HAP-1 (cell line): ENCODE results near the gene COL9A2.

ENCODE experiments used
- DNase-seq, 2 experiments: peaks; one replicate each; pipeline ENCODE4 v3.0.0-alpha.2; 2016 to 2020; ENCODE audit warnings: low spot score in 2 of 2
- H3K27me3 ChIP-seq: fragments of 250-450 bp; sonication (Bioruptor Pico); 2 replicates; pipeline ENCODE4 v1.5.1; 2020; ENCODE audit warnings: low read depth, mild to moderate bottlenecking, moderate library complexity
- H3K36me3 ChIP-seq: fragments of 250-450 bp; sonication (Bioruptor Pico); replicated peaks from 2 replicates; pipeline ENCODE4 v1.5.1; 2020; ENCODE audit warnings: mild to moderate bottlenecking
- H3K4me1 ChIP-seq: fragments of 250-450 bp; sonication (Bioruptor Pico); 2 replicates; pipeline ENCODE4 v1.5.1; 2020; ENCODE audit warnings: mild to moderate bottlenecking
- H3K4me3 ChIP-seq: fragments of 250-450 bp; sonication (Bioruptor Pico); 2 replicates; pipeline ENCODE4 v1.5.1; 2020; ENCODE audit warnings: mild to moderate bottlenecking, moderate library complexity
- H3K9me3 ChIP-seq: fragments of 250-450 bp; sonication (Bioruptor Pico); 2 replicates; pipeline ENCODE4 v1.5.1; 2020; ENCODE audit warnings: mild to moderate bottlenecking, moderate library complexity
- in situ Hi-C: fragments of 300-500 bp; cut with MboI; formaldehyde crosslinking; loops from 3 replicates; pipeline ENCODE4 v1.14.3; 2020; ENCODE audit warnings: low sequenced_read_pairs, inconsistent platforms, mixed read lengths

The COL9A2 gene

DNA sequence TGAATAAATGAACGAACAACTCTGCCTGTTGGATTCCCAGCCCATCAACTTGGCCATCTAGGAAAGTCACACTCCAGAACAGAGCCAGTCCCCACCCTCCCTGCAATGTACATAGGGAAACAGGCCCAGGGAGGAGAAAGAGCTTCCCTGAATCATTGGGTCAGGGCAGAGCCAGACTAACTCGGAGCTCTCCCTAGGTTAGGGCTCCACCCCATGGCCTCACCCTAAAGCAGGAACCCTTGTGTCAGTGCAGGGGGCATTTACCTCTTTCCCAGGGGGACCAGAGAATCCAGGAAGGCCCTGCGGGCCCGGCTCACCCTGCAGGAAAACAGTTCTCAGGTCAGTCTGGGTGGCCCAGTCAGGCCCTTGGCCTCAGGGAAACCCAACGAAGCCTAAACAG lies 11.6 kb downstream of the COL9A2 start:
- DNase-seq: no peak
- no peaks in the 10 kb centered on the region for H3K36me3 ChIP-seq
- no peak overlapping the region for H3K4me3 ChIP-seq
- H3K4me1 ChIP-seq: no peaks in the 10 kb centered on the region
- in situ Hi-C loops: no loop called here
- no peaks in the 10 kb centered on the region for H3K9me3 ChIP-seq
- H3K27me3 ChIP-seq: no peaks in the 10 kb centered on the region

DNA sequence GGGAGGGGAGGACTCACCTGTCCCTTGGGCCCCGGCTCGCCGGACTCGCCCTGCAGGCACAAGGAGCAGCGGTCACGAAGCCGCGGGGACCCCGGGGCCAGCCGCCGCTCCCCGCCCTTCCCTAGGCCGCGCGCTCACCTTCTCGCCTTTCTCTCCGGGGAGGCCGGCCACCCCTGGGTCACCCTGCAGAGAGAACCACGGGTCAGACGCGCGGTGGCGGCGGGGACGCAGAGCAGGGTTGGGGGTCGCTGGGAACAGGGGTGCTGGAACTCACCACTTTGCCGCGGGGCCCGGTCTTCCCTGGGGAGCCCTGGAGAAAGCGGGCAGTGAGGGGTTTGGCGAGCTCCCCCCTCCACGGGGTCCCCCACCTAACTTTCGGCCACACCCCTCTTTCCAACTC lies 13.3 kb downstream of the COL9A2 start:
- Histone ChIP-seq H3K36me3 (no peaks in the 10 kb centered on the region), H3K27me3 (no peaks in the 10 kb centered on the region), H3K4me3 (no peak overlapping the region), H3K4me1 (no peaks in the 10 kb centered on the region), H3K9me3 (no peaks in the 10 kb centered on the region)
- in situ Hi-C loops: no loop called here
- DNase-seq: no peak

DNA sequence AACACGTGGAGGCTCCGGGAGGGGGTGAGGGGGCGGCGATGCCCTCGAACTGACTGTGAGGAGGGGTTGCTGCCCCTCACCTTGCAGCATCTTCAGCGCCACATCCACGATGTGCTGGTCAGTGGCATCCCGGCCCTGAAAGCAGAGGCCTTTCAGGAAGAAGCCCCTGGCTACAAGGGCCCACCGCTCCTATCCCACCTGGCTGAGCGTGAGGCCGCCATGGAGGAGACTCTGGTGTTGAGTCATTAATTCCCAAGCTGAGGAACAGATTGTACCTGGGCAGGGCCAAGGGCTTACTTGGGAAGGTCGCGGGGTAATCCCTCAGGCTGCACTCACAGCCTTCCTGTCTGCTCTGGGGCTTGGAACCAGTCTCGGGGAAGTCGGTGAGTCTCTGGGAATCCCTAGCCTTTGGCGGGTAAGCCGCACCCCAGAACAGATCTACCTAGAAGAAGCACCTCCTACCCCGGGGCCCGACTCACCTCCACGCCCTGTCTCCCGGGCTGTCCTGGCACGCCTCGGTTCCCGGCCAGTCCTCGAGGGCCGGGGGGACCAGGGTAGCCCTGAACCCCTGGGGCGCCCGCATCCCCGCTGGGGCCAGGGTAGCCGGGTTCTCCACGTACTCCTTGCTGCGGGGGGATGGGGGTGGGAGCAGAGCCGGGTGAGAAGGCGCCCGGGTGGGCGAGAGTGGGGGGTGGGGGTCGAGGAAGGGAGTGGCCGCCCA lies 13.9 kb downstream of the COL9A2 start:
- H3K9me3 ChIP-seq: no peaks in the 10 kb centered on the region
- no peak for DNase-seq
- in situ Hi-C loops: no loop called here
- H3K4me3 ChIP-seq: no peak overlapping the region
- H3K27me3 ChIP-seq: no peaks in the 10 kb centered on the region
- H3K4me1 ChIP-seq: no peaks in the 10 kb centered on the region
- no peaks in the 10 kb centered on the region for H3K36me3 ChIP-seq

DNA sequence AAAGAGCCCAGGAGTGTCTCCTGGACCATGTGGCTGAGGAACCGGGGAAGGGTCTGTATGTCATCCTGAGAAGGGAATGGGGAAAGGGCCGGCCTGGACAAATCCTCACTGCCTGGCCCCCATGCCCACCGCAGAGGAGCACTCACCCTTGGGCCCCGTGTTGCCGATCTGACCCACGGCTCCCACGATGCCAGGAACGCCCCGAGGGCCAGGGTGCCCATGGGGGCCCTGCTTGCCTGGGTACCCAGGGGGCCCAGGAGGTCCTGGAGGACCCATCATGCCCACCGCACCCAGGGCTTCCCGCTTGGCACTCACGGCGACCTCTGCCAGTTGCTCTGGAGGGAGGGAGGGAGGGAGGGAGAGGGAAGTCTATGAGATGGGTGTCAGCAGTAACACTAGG lies 14.6 kb downstream of the COL9A2 start:
- Histone ChIP-seq H3K36me3 (no peaks in the 10 kb centered on the region), H3K9me3 (no peaks in the 10 kb centered on the region), H3K4me3 (no peak overlapping the region), H3K4me1 (no peaks in the 10 kb centered on the region), H3K27me3 (no peaks in the 10 kb centered on the region)
- DNase-seq: no peak
- in situ Hi-C loops: no loop called here

DNA sequence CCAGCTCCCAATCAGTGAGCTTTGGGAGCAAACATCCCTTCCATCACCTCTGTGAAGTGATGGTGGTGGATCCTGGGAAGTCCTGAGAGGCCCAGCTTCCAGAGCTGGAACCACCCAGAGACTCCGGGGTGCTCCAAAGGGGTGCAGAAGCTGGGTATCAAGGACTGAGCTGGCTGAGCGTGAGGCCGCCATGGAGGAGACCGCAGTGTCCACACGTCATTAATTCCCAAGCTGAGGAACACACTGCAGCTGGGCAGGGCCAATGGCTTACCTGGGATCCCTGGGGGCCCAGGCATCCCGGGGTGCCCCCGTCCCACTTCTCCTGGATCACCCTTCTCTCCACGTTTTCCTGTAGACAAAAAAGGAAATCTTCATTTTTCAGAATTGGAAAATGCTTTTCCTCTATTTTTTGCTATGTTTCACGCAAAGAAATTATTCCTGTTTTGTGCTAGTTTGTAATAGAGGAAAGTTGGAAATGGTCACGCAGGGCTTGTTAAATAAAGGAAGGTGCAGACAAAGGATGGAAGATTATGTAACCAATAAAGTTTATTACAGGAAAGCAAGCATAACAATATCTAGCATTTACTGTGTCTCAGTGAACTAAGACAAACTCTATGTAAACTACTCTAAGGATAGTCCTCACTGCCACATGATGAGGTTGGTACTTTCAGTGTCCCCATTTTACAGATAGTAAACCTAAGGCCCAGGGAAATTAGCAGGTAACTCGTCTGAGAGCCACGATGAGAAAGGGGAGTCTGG lies 15.4 kb downstream of the COL9A2 start:
- in situ Hi-C loops: no loop called here
- no peak overlapping the region for H3K4me3 ChIP-seq
- no peak for DNase-seq

DNA sequence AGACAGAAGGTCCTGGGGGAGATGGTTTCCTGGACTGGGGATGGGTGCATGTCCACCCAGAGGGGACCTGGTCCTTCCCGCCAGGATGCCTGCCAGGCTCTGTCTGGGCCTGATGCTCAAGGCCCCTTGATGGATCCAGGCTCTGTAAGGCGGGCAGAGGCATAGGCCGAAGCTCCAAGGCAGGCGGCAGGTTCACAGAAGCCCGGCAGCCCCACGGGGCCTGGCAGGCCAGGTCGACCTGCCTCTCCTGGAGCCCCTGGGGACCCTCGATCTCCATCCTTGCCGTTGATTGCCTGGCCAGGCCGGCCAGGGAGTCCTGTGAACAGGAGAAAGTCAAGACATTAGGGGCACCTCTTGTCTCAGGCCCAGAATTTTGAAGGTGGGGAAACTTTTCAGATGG lies 16.0 kb downstream of the COL9A2 start:
- H3K4me1 ChIP-seq: no peaks in the 10 kb centered on the region
- DNase-seq: no peak
- no peaks in the 10 kb centered on the region for H3K36me3 ChIP-seq
- in situ Hi-C loops: no loop called here
- no peaks in the 10 kb centered on the region for H3K9me3 ChIP-seq
- H3K4me3 ChIP-seq: no peak overlapping the region
- no peaks in the 10 kb centered on the region for H3K27me3 ChIP-seq

More for the DNA sequence above, 15.4 kb downstream of the COL9A2 start:
- Histone ChIP-seq H3K4me1 (no peaks in the 10 kb centered on the region), H3K9me3 (no peaks in the 10 kb centered on the region), H3K27me3 (no peaks in the 10 kb centered on the region), H3K36me3 (no peaks in the 10 kb centered on the region)

DNA sequence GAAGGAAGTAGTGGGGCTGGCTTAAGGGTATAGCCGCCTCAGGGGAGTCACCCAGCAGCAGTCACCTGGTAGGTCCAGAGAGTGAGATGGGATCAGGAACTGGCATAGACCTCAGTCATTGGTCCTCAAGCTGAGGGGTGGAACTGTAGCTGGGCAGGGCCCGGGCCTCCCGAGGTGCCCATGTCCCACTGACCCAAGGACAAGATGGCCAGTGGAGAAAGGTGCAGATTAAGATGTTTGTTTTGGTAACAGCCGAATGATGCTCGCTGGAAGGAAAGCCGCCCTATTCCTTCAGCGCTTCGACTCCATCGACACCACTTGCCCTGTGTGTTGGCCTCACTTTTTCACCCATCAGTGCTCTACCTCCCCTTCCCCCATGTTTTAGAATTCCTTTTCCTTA lies 16.4 kb downstream of the COL9A2 start:
- Histone ChIP-seq H3K4me3 (no peak overlapping the region), H3K4me1 (no peaks in the 10 kb centered on the region), H3K36me3 (no peaks in the 10 kb centered on the region), H3K27me3 (no peaks in the 10 kb centered on the region), H3K9me3 (no peaks in the 10 kb centered on the region)
- DNase-seq: no peak
- in situ Hi-C loops: no loop called here

DNA sequence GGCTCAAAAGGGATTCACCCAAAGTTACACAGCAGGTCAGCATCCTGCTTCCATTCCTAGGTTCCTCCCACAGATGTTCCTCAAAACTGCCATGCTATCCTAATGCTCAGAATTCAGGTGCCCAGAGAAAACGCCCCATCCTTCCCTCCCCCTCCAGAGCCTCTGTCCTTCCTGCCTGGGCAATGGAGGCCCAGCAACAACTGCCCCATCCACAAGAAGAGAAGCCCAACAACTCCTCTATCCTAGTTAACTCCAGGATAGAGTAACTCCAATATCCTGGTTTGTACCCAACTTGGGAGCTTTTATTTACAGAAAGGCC lies 16.9 kb downstream of the COL9A2 start:
- no peaks in the 10 kb centered on the region for H3K9me3 ChIP-seq
- in situ Hi-C loops: no loop called here

DNA sequence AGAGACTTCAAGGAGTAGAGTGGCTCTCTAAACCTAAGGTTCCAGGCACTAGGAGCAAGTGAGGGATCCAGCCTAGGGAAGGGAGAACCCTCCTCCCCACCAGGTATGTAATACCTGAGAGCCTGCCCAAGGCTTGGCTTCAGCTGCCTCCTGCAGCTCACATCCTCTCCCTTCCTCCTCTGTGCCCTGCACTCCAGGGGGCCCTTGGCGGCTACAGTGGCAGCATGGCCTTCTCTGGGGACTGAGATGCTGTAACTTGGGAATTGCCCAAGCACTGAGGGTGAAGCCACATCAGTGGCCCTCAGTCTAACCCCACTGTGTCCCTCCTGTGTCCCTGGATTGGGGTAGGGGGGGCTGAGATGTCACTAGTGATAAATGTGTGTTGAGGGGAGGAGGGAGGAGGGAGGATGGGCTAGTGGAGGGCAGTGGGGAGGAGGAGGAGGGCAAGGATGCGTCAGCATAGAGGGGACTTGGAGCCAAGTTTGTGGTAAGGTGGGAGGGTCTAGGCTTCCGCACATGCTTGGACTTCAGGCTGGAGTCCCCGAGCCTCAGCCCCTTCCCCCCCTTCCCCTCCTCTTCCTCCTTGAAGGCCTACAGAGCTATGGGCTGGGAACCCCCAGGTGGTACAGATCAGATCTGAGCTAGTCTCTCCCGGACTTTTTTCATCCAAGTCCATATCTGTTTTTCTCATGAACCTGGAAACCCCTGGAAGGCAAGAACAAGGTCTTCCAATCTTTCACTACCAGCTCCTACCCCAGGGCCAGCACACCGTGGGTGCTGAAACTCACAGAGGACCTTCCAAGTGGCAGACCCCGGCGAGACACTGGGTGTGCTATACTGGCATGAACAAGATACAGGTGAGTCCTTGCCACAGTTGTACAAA lies 17.5 kb downstream of the COL9A2 start:
- in situ Hi-C loops: no loop called here
- no peaks in the 10 kb centered on the region for H3K27me3 ChIP-seq
- DNase-seq: no peak
- no peaks in the 10 kb centered on the region for H3K4me1 ChIP-seq
- no peak overlapping the region for H3K4me3 ChIP-seq
- H3K9me3 ChIP-seq: no peaks in the 10 kb centered on the region
- no peaks in the 10 kb centered on the region for H3K36me3 ChIP-seq

More for the DNA sequence above, 16.9 kb downstream of the COL9A2 start:
- Histone ChIP-seq H3K4me3 (no peak overlapping the region), H3K4me1 (no peaks in the 10 kb centered on the region), H3K27me3 (no peaks in the 10 kb centered on the region), H3K36me3 (no peaks in the 10 kb centered on the region)
- DNase-seq: no peak

DNA sequence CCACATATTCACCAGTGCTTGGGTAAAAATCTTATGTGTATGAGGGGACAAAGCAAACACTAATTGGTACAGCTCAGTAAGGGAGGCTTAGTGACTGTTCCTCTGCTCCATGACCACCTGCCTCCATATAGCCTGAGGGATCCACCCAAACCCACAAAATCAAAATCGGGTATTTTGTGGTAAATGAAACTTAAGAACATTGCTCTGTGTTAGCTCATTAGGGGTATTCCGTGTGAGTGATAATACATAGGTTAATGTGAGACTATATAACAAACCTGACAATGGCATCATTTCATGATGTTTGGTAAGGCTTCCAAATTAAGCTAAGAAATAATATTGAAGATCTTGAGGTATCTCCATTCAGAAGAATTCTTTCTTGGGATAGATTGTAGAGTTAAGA lies 25.8 kb downstream of the COL9A2 start:
- Histone ChIP-seq H3K27me3 (no peaks in the 10 kb centered on the region), H3K36me3 (peaks cover 54% of the 10 kb centered on the region), H3K4me3 (no peak overlapping the region), H3K9me3 (no peaks in the 10 kb centered on the region), H3K4me1 (no peaks in the 10 kb centered on the region)
- DNase-seq: no peak
- in situ Hi-C loops: no loop called here

DNA sequence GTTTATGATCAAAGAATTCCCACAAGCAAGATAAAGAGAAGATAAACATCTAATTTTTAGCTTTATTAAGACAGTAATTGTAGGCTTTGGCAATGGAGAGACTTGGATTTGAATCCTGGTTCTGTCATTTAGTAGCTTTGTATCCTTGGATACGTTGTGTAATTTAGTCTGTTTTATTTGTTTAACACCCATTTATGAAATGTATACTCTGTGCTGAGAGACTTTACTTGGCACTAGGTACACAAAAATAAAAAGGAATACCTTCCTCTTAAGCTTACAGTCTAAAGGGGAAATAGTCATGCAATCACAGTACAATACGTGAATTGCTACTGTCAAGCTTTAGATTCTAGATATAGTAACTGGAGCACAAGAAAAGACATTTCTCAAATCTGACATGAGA lies 35.2 kb downstream of the COL9A2 start:
- Histone ChIP-seq H3K9me3 (no peaks in the 10 kb centered on the region), H3K36me3 (peaks cover 48% of the 10 kb centered on the region), H3K27me3 (no peaks in the 10 kb centered on the region), H3K4me1 (no peaks in the 10 kb centered on the region), H3K4me3 (no peak overlapping the region)
- in situ Hi-C loops: no loop called here
- no peak for DNase-seq

DNA sequence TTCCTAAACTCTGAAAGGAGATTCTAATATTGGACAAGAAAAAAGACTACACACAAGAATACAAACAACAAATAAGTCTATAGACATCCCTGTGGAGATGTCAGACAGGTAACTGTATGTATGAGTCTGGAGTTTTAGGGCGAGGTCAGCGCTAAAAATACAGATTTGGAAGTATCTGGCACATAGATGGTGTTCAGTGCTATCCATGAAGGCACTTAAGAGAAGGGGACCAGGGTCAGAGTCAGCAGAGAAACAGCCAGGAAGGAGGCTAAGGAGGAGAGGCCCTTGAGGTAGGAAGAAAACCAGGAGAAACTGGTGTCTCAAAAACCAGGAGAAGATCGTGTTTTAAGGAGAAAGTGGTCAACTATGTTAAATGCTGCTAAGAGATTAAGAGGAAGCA lies 41.0 kb downstream of the COL9A2 start:
- no peaks in the 10 kb centered on the region for H3K9me3 ChIP-seq
- peaks cover 55% of the 10 kb centered on the region for H3K36me3 ChIP-seq
- H3K4me3 ChIP-seq: no peak overlapping the region
- H3K4me1 ChIP-seq: no peaks in the 10 kb centered on the region
- no peaks in the 10 kb centered on the region for H3K27me3 ChIP-seq
- no peak for DNase-seq
- in situ Hi-C loops: no loop called here

DNA sequence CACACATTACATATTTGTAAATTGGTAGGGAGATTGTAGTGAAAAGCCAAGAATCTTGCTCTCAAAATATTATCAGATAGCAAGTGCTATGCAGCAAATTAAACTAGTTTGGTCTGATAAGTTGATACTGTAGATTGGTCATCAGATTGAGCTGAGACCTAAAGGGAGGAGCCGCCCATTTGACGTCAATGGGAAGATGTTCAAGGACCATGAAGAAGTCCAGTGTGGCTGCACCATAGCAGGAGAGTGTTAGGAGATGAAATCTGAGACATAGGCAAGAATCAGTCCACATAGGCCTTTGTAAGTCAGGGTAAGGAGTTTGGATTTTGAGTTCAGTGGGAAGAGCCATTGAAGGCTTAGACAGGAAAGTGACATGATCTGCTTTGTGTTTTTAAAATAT lies 42.8 kb downstream of the COL9A2 start:
- H3K27me3 ChIP-seq: no peaks in the 10 kb centered on the region
- no peak overlapping the region for H3K4me3 ChIP-seq
- in situ Hi-C loops: no loop called here
- H3K4me1 ChIP-seq: no peaks in the 10 kb centered on the region; the same call in 1 of the 2 replicates
- H3K36me3 ChIP-seq: peaks cover 63% of the 10 kb centered on the region
- DNase-seq: no peak
- no peaks in the 10 kb centered on the region for H3K9me3 ChIP-seq
